ENCODE results near the gene VEGFB. TPM values are rescaled to one million over a fixed set of nuclear protein-coding genes. Genes with fewer than 3 reads are reported as not detected.

VEGFB gene
- polyA plus RNA-seq, 2 of the 4 experiments (the other 2 are of a cell fraction), result 6.8 to 26.5 TPM

DNA sequence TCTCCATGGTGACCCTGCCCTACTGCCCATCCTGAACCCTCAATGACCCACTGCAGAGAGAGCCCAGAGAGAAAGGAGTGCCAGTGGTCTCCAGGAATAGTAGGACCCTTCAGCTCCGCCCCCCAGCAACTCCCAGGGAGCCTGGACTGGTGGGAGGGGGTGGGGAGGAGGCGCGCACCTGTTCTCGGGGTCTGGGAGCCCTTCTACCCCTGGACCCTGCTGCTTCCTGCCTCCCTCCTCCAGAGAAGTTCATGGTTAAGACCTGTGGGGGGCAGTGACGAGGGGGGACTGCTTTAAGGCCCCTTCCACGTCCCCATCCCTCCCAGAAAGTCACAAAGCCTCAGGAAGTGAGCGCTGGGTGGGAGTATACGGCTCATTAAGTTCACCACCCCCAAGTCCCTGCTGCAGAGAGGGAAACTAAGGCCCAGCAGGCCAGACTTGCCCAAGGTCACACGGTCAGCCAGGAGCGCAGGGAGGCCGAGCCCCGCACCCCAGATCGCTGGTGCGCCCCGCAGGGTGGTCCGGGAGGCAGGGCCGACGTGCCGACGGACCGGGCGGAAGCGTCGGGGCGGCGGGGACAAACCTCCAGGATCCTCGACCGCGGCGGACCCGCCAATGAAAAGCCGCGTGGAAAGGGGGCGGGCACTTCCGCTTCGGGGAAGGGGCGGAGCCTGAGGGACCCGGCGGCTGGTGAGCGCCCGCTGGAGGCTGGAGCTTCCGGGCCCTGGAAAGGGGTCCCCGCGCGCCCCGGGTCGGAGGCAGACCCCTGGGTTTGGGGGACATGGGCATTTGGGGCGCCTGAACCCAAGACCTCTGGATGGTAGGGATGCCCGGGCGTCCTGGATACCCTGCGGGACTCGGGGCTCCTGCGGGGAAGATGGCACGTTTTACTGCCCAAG is 8.5 kb upstream of the VEGFB start, which contains the start of the genes NUDT22 and TRPT1 (continued):
- TF ChIP-seq BCL3 (IDR thresholded peaks at IDR 0.05), result peak; percentile 70; the same call in 2 of the 3 replicates
- peak; percentile 61; the same call in 1 of the 2 replicates for TF ChIP-seq E2F6 (IDR thresholded peaks at IDR 0.05; ENCODE audit: borderline replicate concordance, low read depth)

- peak; percentile 16 to 44; a peak in 5 of 6 replicates for ATAC-seq
- H3K4me2 ChIP-seq, result peak overlapping the region; percentile 100
- 21% methylated on average over 12 of the region's 26 CpGs for WGBS (ENCODE audit: missing lambda C conversion rate)
- peak overlapping the region; percentile 97 for H3K4me3 ChIP-seq
- no peak for DNase-seq (ENCODE audit: low read depth in 1 of 2, low spot score in 1 of 2)
- POLR2A ChIA-PET, result interaction anchor here (0.8 to 2.9 kb wide), 9 partner anchors 12 to 355 kb away, joined by 3 to 16 read pairs (median 4); partner anchors contain the start of genes FKBP2, PPP1R14B and STIP1
- TF ChIP-seq, protein P1, sequence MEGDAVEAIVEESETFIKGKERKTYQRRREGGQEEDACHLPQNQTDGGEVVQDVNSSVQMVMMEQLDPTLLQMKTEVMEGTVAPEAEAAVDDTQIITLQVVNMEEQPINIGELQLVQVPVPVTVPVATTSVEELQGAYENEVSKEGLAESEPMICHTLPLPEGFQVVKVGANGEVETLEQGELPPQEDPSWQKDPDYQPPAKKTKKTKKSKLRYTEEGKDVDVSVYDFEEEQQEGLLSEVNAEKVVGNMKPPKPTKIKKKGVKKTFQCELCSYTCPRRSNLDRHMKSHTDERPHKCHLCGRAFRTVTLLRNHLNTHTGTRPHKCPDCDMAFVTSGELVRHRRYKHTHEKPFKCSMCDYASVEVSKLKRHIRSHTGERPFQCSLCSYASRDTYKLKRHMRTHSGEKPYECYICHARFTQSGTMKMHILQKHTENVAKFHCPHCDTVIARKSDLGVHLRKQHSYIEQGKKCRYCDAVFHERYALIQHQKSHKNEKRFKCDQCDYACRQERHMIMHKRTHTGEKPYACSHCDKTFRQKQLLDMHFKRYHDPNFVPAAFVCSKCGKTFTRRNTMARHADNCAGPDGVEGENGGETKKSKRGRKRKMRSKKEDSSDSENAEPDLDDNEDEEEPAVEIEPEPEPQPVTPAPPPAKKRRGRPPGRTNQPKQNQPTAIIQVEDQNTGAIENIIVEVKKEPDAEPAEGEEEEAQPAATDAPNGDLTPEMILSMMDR (IDR thresholded peaks at IDR 0.05), result no peak
- 0 out of 2 replicates have a peak, but pooled peaks have one; percentile 2 for TF ChIP-seq ESRRA (IDR thresholded peaks at IDR 0.05; ENCODE audit: borderline replicate concordance, low read length)
- H3K9me3 ChIP-seq, result no peaks in the 10 kb centered on the region
- H3K27ac ChIP-seq, result peak overlapping the region; percentile 93 to 99
- peaks cover 37% of the 10 kb centered on the region for H3K4me1 ChIP-seq
- CTCF ChIA-PET, result interaction anchor here (0.8 to 19.9 kb wide), 9 partner anchors 9 to 76 kb away, joined by 4 to 254 read pairs (median 10); partner anchors contain the start of genes ESRRA, FERMT3 and PLCB3
- no peak for FAIRE-seq
Observed at GRCh38 chr11:64226507-64227051, 7.8 kb upstream of the VEGFB start.

- no peaks in the 10 kb centered on the region for H3K9me3 ChIP-seq
- H3K4me1 ChIP-seq, result peaks cover 46% of the 10 kb centered on the region
- FAIRE-seq, result no peak
- peak overlapping the region; percentile 97; the same call in 2 of the 3 replicates for H3K4me3 ChIP-seq
- 93% methylated on average over 3 of the region's 3 CpGs for WGBS (ENCODE audit: missing lambda C conversion rate)
- ChIA-PET CTCF (interaction anchor here (0.6 to 19.9 kb wide), 7 partner anchors 9 to 76 kb away, joined by 3 to 254 read pairs (median 10); partner anchors contain the start of genes ESRRA, FERMT3 and PLCB3), POLR2A (interaction anchor here (2.9 kb wide), 1 partner anchor 42 kb away, joined by 16 read pairs; the partner anchor contains the start of gene STIP1)
- H3K4me2 ChIP-seq, result peak overlapping the region; percentile 100
- H3K27ac ChIP-seq, result peak overlapping the region in 1 of 2 experiments; percentile 93; a peak in 4 of 6 replicates
- ATAC-seq, result no peak
- DNase-seq (ENCODE audit: low read depth in 1 of 2, low spot score in 1 of 2), result no peak
- TF ChIP-seq CHD2 (IDR thresholded peaks at IDR 0.05; ENCODE audit: low read length, partially characterized antibody) (no peak), CBX8 (IDR thresholded peaks at IDR 0.05) (no peak), ZNF302 (CRISPR knock-in tag; IDR thresholded peaks at IDR 0.05) (no peak), RARB (CRISPR knock-in tag; IDR thresholded peaks at IDR 0.05) (no peak), ZFP36 (IDR thresholded peaks at IDR 0.05; ENCODE audit: borderline replicate concordance, partially characterized antibody) (no peak), HDAC2 (IDR thresholded peaks at IDR 0.05) (no peak), MAFK (IDR thresholded peaks at IDR 0.05; ENCODE audit: partially characterized antibody) (no peak), REST (IDR thresholded peaks at IDR 0.05) (no peak), JUNB (IDR thresholded peaks at IDR 0.05) (no peak), USF2 (IDR thresholded peaks at IDR 0.05) (no peak), PBX3 (IDR thresholded peaks at IDR 0.05) (no peak), RFX5 (IDR thresholded peaks at IDR 0.05) (no peak), HES2 (IDR thresholded peaks at IDR 0.05) (no peak), KDM1A (IDR thresholded peaks at IDR 0.05; ENCODE audit: low read depth) (no peak)
- TF ChIP-seq, protein P2, sequence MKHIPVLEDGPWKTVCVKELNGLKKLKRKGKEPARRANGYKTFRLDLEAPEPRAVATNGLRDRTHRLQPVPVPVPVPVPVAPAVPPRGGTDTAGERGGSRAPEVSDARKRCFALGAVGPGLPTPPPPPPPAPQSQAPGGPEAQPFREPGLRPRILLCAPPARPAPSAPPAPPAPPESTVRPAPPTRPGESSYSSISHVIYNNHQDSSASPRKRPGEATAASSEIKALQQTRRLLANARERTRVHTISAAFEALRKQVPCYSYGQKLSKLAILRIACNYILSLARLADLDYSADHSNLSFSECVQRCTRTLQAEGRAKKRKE (CRISPR knock-in tag; IDR thresholded peaks at IDR 0.05; ENCODE audit: low read depth), result no peak
- TF ChIP-seq, protein P3, sequence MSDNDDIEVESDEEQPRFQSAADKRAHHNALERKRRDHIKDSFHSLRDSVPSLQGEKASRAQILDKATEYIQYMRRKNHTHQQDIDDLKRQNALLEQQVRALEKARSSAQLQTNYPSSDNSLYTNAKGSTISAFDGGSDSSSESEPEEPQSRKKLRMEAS (IDR thresholded peaks at IDR 0.05), result no peak
Observed at GRCh38 chr11:64227405-64227956, 6.9 kb upstream of the VEGFB start.

All from A549 (cell line).